Measurements from ENCODE around the gene MAP4K2.

MAP4K2 gene

GRCh38 chr11:64736654-64737053 lies 66.4 kb downstream of the MAP4K2 start:
- DNase-seq = no peak

- DNase-seq = no peak
Observed at GRCh38 chr11:64735725-64736259, 67.2 kb downstream of the MAP4K2 start.

Measured in inflammatory macrophage (primary cell).